Embryonic facial prominence (tissue), 1 donor: Measurements from ENCODE around the gene CNTN2.

Source experiments
- DNase-seq: peaks from one replicate; pipeline ENCODE4 v3.0.0-alpha.2; 2016; ENCODE audit errors: extremely low spot score

The CNTN2 gene

GRCh38 chr1:205074084-205074483 is 31.1 kb downstream of the CNTN2 start:
- no peak for DNase-seq

- no peak for DNase-seq
Measured at GRCh38 chr1:205074513-205074912, 31.5 kb downstream of the CNTN2 start.

- DNase-seq, result no peak
Measured at GRCh38 chr1:205075642-205076155, 32.7 kb downstream of the CNTN2 start.

GRCh38 chr1:205076245-205076761 is 33.3 kb downstream of the CNTN2 start:
- DNase-seq, result no peak

GRCh38 chr1:205077158-205077933 is 34.3 kb downstream of the CNTN2 start:
- DNase-seq, result no peak

GRCh38 chr1:205077934-205078311 is 34.9 kb downstream of the CNTN2 start:
- no peak for DNase-seq

GRCh38 chr1:205082431-205082830 is 39.4 kb downstream of the CNTN2 start:
- no peak for DNase-seq

- no peak for DNase-seq
Measured at GRCh38 chr1:205084360-205084759, 41.3 kb downstream of the CNTN2 start, which contains the start of gene TMEM81. Gene TMEM81, minus strand, starts transcription at chr1:205084460. Its CDS starts 140 bp downstream, at chr1:205084320.

- DNase-seq, result no peak
Measured at GRCh38 chr1:205088341-205088740, 45.3 kb downstream of the CNTN2 start.

- DNase-seq, result no peak
Measured at GRCh38 chr1:205091043-205091740, 48.2 kb downstream of the CNTN2 start.

GRCh38 chr1:205095422-205095821 is 52.4 kb downstream of the CNTN2 start:
- DNase-seq, result no peak

- no peak for DNase-seq
Measured at GRCh38 chr1:205098242-205098641, 55.2 kb downstream of the CNTN2 start.

- no peak for DNase-seq
Measured at GRCh38 chr1:205102404-205102803, 59.4 kb downstream of the CNTN2 start.

GRCh38 chr1:205107327-205107726 is 64.3 kb downstream of the CNTN2 start:
- DNase-seq, result no peak

GRCh38 chr1:205108464-205108863 is 65.5 kb downstream of the CNTN2 start:
- DNase-seq, result no peak

GRCh38 chr1:205109269-205109668 is 66.3 kb downstream of the CNTN2 start:
- no peak for DNase-seq

- DNase-seq, result no peak
Measured at GRCh38 chr1:205109711-205110110, 66.7 kb downstream of the CNTN2 start.

- DNase-seq, result no peak
Measured at GRCh38 chr1:205111354-205111753, 68.3 kb downstream of the CNTN2 start.

- DNase-seq, result no peak
Measured at GRCh38 chr1:205118752-205119151, 75.7 kb downstream of the CNTN2 start.

GRCh38 chr1:205121660-205122488 is 78.9 kb downstream of the CNTN2 start, which contains the start of gene RBBP5:
Gene RBBP5, minus strand, starts transcription at chr1:205121978. Its CDS starts 105 bp downstream, at chr1:205121873.
- DNase-seq, result peak; percentile 90

GRCh38 chr1:205122489-205122882 is 79.5 kb downstream of the CNTN2 start:
- DNase-seq, result no peak

- DNase-seq, result no peak
Measured at GRCh38 chr1:205124726-205125125, 81.7 kb downstream of the CNTN2 start.
